K562 (cell line): ENCODE measurements around the gene ARHGAP8. TPM values are rescaled to one million over a fixed set of nuclear protein-coding genes. Genes with fewer than 3 reads are reported as not detected.

Experiments
- ATAC-seq: fragments of 200-7000 bp; cut with Tn5 transposase; 3 replicates; pipeline ENCODE4 v1.9.1; 2020; ENCODE audit warnings: moderate library complexity
- BruUV-seq: library from RNA; stranded (reverse); fragments of 400-500 nt; replicated peaks from 2 replicates; lab custom pipeline; 2021; lab: Mats Ljungman, UMichigan
- CTCF ChIA-PET: fragments of 300-600 bp; formaldehyde crosslinking; extraction: SDS; loops from one replicate; lab custom pipeline; 2021; ENCODE audit warnings: low intra/inter-chr PET ratio; lab: Yijun Ruan, JAX
- POLR2A ChIA-PET: fragments of 300-600, 350-650 bp; sonication (Branson Sonifier 250); formaldehyde crosslinking; extraction: SDS; loops from one replicate; lab custom pipeline; 2021; ENCODE audit warnings: antibody characterized with exemption, inconsistent platforms; lab: Yijun Ruan, JAX
- DNase-seq, 4 experiments: peaks; one replicate each; pipeline versions ENCODE4 v3.0.0 to v3.0.0-alpha.2; 2011 to 2018; ENCODE audit warnings: low spot score in 3 of 4, mixed read lengths in 3 of 4; ENCODE audit errors: extremely low read depth in 1 of 4
- FAIRE-seq: peaks from 2 replicates; lab custom pipeline; 2011; peaks lifted over from hg19 to GRCh38; lab: Jason Lieb, UNC
- H2AFZ ChIP-seq: 2 replicates; pipeline ENCODE4 v1.6.0; 2011; ENCODE audit warnings: low read depth, low read length, control low read depth, inconsistent platforms
- H3K27ac ChIP-seq: fragments of 200-600 bp; 3 replicates; pipeline ENCODE4 v1.8.0; 2011; ENCODE audit warnings: low read depth, mild to moderate bottlenecking, control low read depth, inconsistent platforms, low read length, moderate library complexity, mixed read lengths; ENCODE audit errors: extremely low read depth
- H3K27me3 ChIP-seq, 2 experiments: fragments of 300-600 bp in 1 of 2; 2 replicates in 1 of 2; 3 replicates in 1 of 2; pipeline versions ENCODE4 v1.6.0 to v1.8.0; 2011; ENCODE audit warnings: inconsistent platforms in 2 of 2, low read length in 2 of 2, mild to moderate bottlenecking in 1 of 2, mixed read lengths in 1 of 2, moderate library complexity in 1 of 2; ENCODE audit not compliant: control insufficient read depth in 2 of 2, insufficient read depth in 2 of 2
- H3K36me3 ChIP-seq: fragments of 300-600 bp; 3 replicates; pipeline ENCODE4 v1.8.0; 2011; ENCODE audit warnings: mild to moderate bottlenecking, low read length, inconsistent platforms; ENCODE audit not compliant: control insufficient read depth, insufficient read depth
- H3K4me1 ChIP-seq, 2 experiments: fragments of 200-600 bp in 1 of 2; replicated peaks in 1 of 2; 2 replicates in 1 of 2; 3 replicates in 1 of 2; pipeline versions ENCODE4 v1.5.1 to v1.8.0; 2011; ENCODE audit warnings: inconsistent platforms in 2 of 2, low read length in 2 of 2, mild to moderate bottlenecking in 1 of 2, mixed read lengths in 1 of 2, moderate library complexity in 1 of 2; ENCODE audit not compliant: control insufficient read depth in 2 of 2, insufficient read depth in 2 of 2
- H3K4me2 ChIP-seq: 2 replicates; pipeline ENCODE4 v1.6.1; 2011; ENCODE audit warnings: low read length, control low read depth, inconsistent platforms, mixed read lengths; ENCODE audit not compliant: insufficient read depth
- H3K4me3 ChIP-seq: fragments of 200-600 bp; sonication (generic), shearing (Covaris generic); 2 replicates; pipeline ENCODE4 v1.5.1; 2016; ENCODE audit warnings: control low read depth, inconsistent platforms
- H3K79me2 ChIP-seq: fragments of 200-600 bp; 3 replicates; pipeline ENCODE4 v1.8.0; 2011; ENCODE audit warnings: low read length, inconsistent platforms; ENCODE audit not compliant: control insufficient read depth, insufficient read depth
- H3K9ac ChIP-seq, 2 experiments: 2 replicates each; pipeline versions ENCODE4 v1.6.0 to v1.6.1; 2011; ENCODE audit warnings: low read depth in 2 of 2, low read length in 2 of 2, control low read depth in 1 of 2, inconsistent platforms in 1 of 2, mild to moderate bottlenecking in 1 of 2, mixed read lengths in 1 of 2; ENCODE audit not compliant: insufficient read depth in 1 of 2
- H3K9me1 ChIP-seq: one replicate; pipeline ENCODE4 v1.6.0; 2011; ENCODE audit warnings: inconsistent platforms, mild to moderate bottlenecking, low read length, moderate library complexity; ENCODE audit not compliant: control insufficient read depth, insufficient read depth
- H3K9me3 ChIP-seq: replicated peaks from 2 replicates; pipeline ENCODE4 v1.5.1; 2011; ENCODE audit warnings: low read depth, low read length, inconsistent platforms; ENCODE audit not compliant: control insufficient read depth, insufficient read depth
- H4K20me1 ChIP-seq: replicated peaks from 2 replicates; pipeline ENCODE4 v1.6.1; 2011; ENCODE audit warnings: low read length, inconsistent platforms, mixed read lengths; ENCODE audit not compliant: control insufficient read depth, insufficient read depth
- LCOR ChIP-seq: sonication (generic); formaldehyde crosslinking; IDR thresholded peaks from 2 replicates; pipeline ENCODE4 v1.8.0; 2022; ENCODE audit warnings: mild to moderate bottlenecking, missing genetic modification reagents
- NFIC ChIP-seq: fragments of 450-650 bp; IDR thresholded peaks from 2 replicates; pipeline ENCODE4 v1.6.1; 2017; ENCODE audit warnings: mild to moderate bottlenecking, inconsistent platforms
- UBTF ChIP-seq, 2 experiments: IDR thresholded peaks; 2 replicates each; pipeline ENCODE4 v1.6.1; 2012; ENCODE audit warnings: improper control_type of control experiment in 2 of 2, low read depth in 2 of 2, low read length in 2 of 2, borderline replicate concordance in 1 of 2
- YBX1 ChIP-seq: fragments of 450-650 bp; IDR thresholded peaks from 2 replicates; pipeline ENCODE4 v1.7.1; 2016; ENCODE audit warnings: mild to moderate bottlenecking
- ZNF512 ChIP-seq: IDR thresholded peaks from 2 replicates; pipeline ENCODE4 v1.6.1; 2016; ENCODE audit warnings: missing genetic modification characterization, missing compliant biosample characterization
- whole genome bisulfite sequencing: fragments of 100-300 bp; shearing (Covaris generic); methylation state at CpG from one replicate; pipeline ENCODE4 v1.1.6; 2016; ENCODE audit warnings: low coverage, mixed read lengths; ENCODE audit not compliant: insufficient coverage; ENCODE audit errors: missing lambda C conversion rate; 5-methylcytosine and 5-hydroxymethylcytosine counted together
- in situ Hi-C: fragments of 300-500 bp; cut with MboI; formaldehyde crosslinking; loops from 4 replicates; pipeline ENCODE4 v1.15.0; 2018; ENCODE audit warnings: inconsistent platforms, mixed read lengths
- intact Hi-C: fragments of 100-400 bp; cut with micrococcal nuclease; formaldehyde crosslinking; loops from 2 replicates; pipeline ENCODE4 v1.14.2; 2022
- polyA plus RNA-seq, 8 experiments: library from polyadenylated mRNA; depleted of rRNA in 4 of 8; stranded (reverse) in 5 of 8; unstranded in 3 of 8; fragments of >200 nt; fragmentation: Nextera tagmentation in 2 of 8; fragmentation: Illumina TruSeq in 1 of 8; extraction: Ambion mirVana in 2 of 8; extraction: Trizol in 1 of 8; gene quantifications; 2 replicates each; pipeline versions ENCODE4 v1.2.1 to v1.2.3, GENCODE V29; 2011 to 2014; ENCODE audit warnings: inconsistent platforms in 1 of 8, missing spikeins in 1 of 8
- total RNA-seq, 7 experiments: library from RNA; depleted of rRNA in 6 of 7; stranded (reverse); fragments of >200 nt in 6 of 7; fragmentation: Illumina TruSeq in 2 of 7; extraction: Trizol in 2 of 7; gene quantifications; 2 replicates each; pipeline versions ENCODE4 v1.2.1 to v1.2.3, GENCODE V29; 2011 to 2021; ENCODE audit warnings: low replicate concordance in 1 of 7

Gene ARHGAP8
- total and polyA plus RNA-seq, 9 of the 15 experiments (the other 6 are each of a cell fraction or from before 2014, with no cell fraction given), result 0.15 to 2.2 (median 0.62) TPM

GRCh38 chr22:44787832-44788231 is 35.5 kb downstream of the ARHGAP8 start:
- no peaks in the 10 kb centered on the region for H3K4me1 ChIP-seq
- H3K9me1 ChIP-seq, result no peaks in the 10 kb centered on the region
- H3K9ac ChIP-seq, result no peak overlapping the region
- intact Hi-C loops, result no loop called here
- no peaks in the 10 kb centered on the region; the same call in 1 of the 2 replicates for H4K20me1 ChIP-seq
- no peaks in the 10 kb centered on the region for H3K36me3 ChIP-seq
- FAIRE-seq (no peak), ATAC-seq (no peak), DNase-seq (no peak)
- no TSS peak for BruUV-seq
- H3K4me2 ChIP-seq, result no peak overlapping the region
- ChIA-PET POLR2A (no interaction called here), CTCF (no interaction called here)
- peaks cover 2 to 31% of the 10 kb centered on the region in 2 experiments; a peak in 1 of 5 replicates for H3K27me3 ChIP-seq
- 0% methylated on average over 3 of the region's 3 CpGs for WGBS
- in situ Hi-C loops, result no loop called here
- H2AFZ ChIP-seq, result no peak overlapping the region
- TF ChIP-seq NFIC (0 out of 2 replicates have a peak, but pooled peaks have one; percentile 20), ZNF512 (tag) (no peak)
- H3K27ac ChIP-seq, result no peak overlapping the region
- H3K4me3 ChIP-seq, result no peak overlapping the region
- H3K79me2 ChIP-seq, result no peaks in the 10 kb centered on the region
- H3K9me3 ChIP-seq, result no peaks in the 10 kb centered on the region

GRCh38 chr22:44793106-44793505 is 40.7 kb downstream of the ARHGAP8 start:
- ChIA-PET CTCF (no interaction called here), POLR2A (interaction anchor here (0.7 to 1.7 kb wide), 2 partner anchors 9 to 1554 kb away, joined by 3 to 4 read pairs; no protein-coding TSS in a partner anchor)
- no peak overlapping the region for H3K9ac ChIP-seq
- intact Hi-C loops, result no loop called here
- no peaks in the 10 kb centered on the region for H3K79me2 ChIP-seq
- no peaks in the 10 kb centered on the region for H3K9me1 ChIP-seq
- WGBS, result 0% methylated on average over 4 of the region's 10 CpGs
- H4K20me1 ChIP-seq, result peaks cover 5% of the 10 kb centered on the region; the same call in 1 of the 2 replicates
- no peaks in the 10 kb centered on the region for H3K36me3 ChIP-seq
- no peaks in the 10 kb centered on the region for H3K9me3 ChIP-seq
- ATAC-seq (no peak), DNase-seq (no peak), FAIRE-seq (no peak)
- in situ Hi-C loops, result no loop called here
- no peak overlapping the region for H3K4me3 ChIP-seq
- no peak overlapping the region for H3K4me2 ChIP-seq
- no peak overlapping the region for H2AFZ ChIP-seq
- peaks cover 0 to 8% of the 10 kb centered on the region in 2 experiments; a peak in 1 of 5 replicates for H3K27me3 ChIP-seq
- BruUV-seq, result no TSS peak
- no peak overlapping the region for H3K27ac ChIP-seq
- no peaks in the 10 kb centered on the region for H3K4me1 ChIP-seq
- no peak for TF ChIP-seq LCOR (CRISPR knock-in tag)
- no peak for TF ChIP-seq YBX1
- TF ChIP-seq UBTF (IDR thresholded peaks at IDR 0.05; ENCODE audit: borderline replicate concordance in 1 of 2, low read depth in 2 of 2, low read length in 2 of 2), result no peak
